GM19438 (cell line): ENCODE results near the gene TAAR2.
"Not testable (repeated sequence)": the region's sequence is repeated elsewhere in the genome, so short reads cannot be mapped to it uniquely, and the experiment has no call there.

Source experiments
- ATAC-seq: cut with Tn5 transposase; IDR thresholded peaks from one replicate; pipeline ENCODE4 v1.9.1; 2021; ENCODE audit warnings: low read depth; ENCODE audit not compliant: unreplicated experiment

Gene TAAR2

GRCh38 chr6:132616677-132617076, 7.4 kb downstream of the TAAR2 start:
- ATAC-seq = no peak

GRCh38 chr6:132614554-132614953, 9.5 kb downstream of the TAAR2 start:
- no peak for ATAC-seq

- no peak for ATAC-seq
Observed at GRCh38 chr6:132612449-132613108, 11.5 kb downstream of the TAAR2 start.

GRCh38 chr6:132611616-132612015, 12.5 kb downstream of the TAAR2 start:
- no peak for ATAC-seq

GRCh38 chr6:132607544-132608233, 16.4 kb downstream of the TAAR2 start:
- peak; percentile 75 for ATAC-seq

- ATAC-seq = no peak
Observed at GRCh38 chr6:132604635-132605152, 19.4 kb downstream of the TAAR2 start.

GRCh38 chr6:132600900-132601299, 23.2 kb downstream of the TAAR2 start:
- ATAC-seq = not testable (repeated sequence)

- ATAC-seq = peak; percentile 88
Observed at GRCh38 chr6:132598473-132598872, 25.6 kb downstream of the TAAR2 start.

- ATAC-seq = no peak
Observed at GRCh38 chr6:132596201-132596600, 27.9 kb downstream of the TAAR2 start.

GRCh38 chr6:132592855-132593254, 31.2 kb downstream of the TAAR2 start:
- ATAC-seq = no peak

GRCh38 chr6:132590362-132590761, 33.7 kb downstream of the TAAR2 start:
- ATAC-seq = no peak

GRCh38 chr6:132589454-132589853, 34.6 kb downstream of the TAAR2 start, which contains the start of gene TAAR5:
Gene TAAR5, minus strand, starts transcription at chr6:132589741. Its CDS starts 55 bp downstream, at chr6:132589686.
- ATAC-seq = no peak

- no peak for ATAC-seq
Observed at GRCh38 chr6:132587424-132587823, 36.7 kb downstream of the TAAR2 start.

- no peak for ATAC-seq
Observed at GRCh38 chr6:132584698-132585097, 39.4 kb downstream of the TAAR2 start.

- ATAC-seq = no peak
Observed at GRCh38 chr6:132571774-132572173, 52.3 kb downstream of the TAAR2 start.

GRCh38 chr6:132570221-132570777, 53.8 kb downstream of the TAAR2 start, which contains the start of gene TAAR6:
Gene TAAR6, plus strand, starts transcription at chr6:132570322. Its CDS starts 0 bp downstream, at chr6:132570322.
- no peak for ATAC-seq

- ATAC-seq = no peak
Observed at GRCh38 chr6:132569170-132569569, 54.9 kb downstream of the TAAR2 start.

GRCh38 chr6:132568611-132569010, 55.5 kb downstream of the TAAR2 start:
- no peak for ATAC-seq

GRCh38 chr6:132567566-132567965, 56.5 kb downstream of the TAAR2 start:
- no peak for ATAC-seq
